Transverse colon (tissue), 4 donors: ENCODE data around the gene PELI1.

ENCODE experiments used
- CTCF ChIP-seq, 5 experiments: fragments of 200-600 bp in 3 of 5; fragments of 450-650 bp in 2 of 5; sonication (generic) in 3 of 5; IDR thresholded peaks; 1 replicate in 2 of 5; 2 replicates in 3 of 5; pipeline ENCODE4 v1.5.1; 2016 to 2017; ENCODE audit warnings: antibody characterized with exemption in 5 of 5, inconsistent platforms in 3 of 5, mild to moderate bottlenecking in 2 of 5, moderate library complexity in 1 of 5
- EP300 ChIP-seq: sonication (generic); formaldehyde crosslinking; IDR thresholded peaks from one replicate; pipeline ENCODE4 v1.6.1; 2017; ENCODE audit warnings: antibody characterized with exemption, low read depth
- POLR2A ChIP-seq: fragments of 450-650 bp; IDR thresholded peaks from one replicate; pipeline ENCODE4 v1.6.1; 2016; ENCODE audit warnings: antibody characterized with exemption, mild to moderate bottlenecking, moderate library complexity
- POLR2AphosphoS5 ChIP-seq, 3 donors: sonication (generic); formaldehyde crosslinking; IDR thresholded peaks; one replicate each; pipeline ENCODE4 v1.6.1; 2016; ENCODE audit warnings: antibody characterized with exemption in 3 of 3

GRCh38 chr2:64157792-64158191 lies 13.6 kb upstream of the PELI1 start:
- TF ChIP-seq CTCF (IDR thresholded peaks at IDR 0.05): no peak
- TF ChIP-seq POLR2A: no peak
- no peak for TF ChIP-seq EP300
- TF ChIP-seq POLR2AphosphoS5 (IDR thresholded peaks at IDR 0.05): no peak
